Measurements from ENCODE around the gene URAD.

Gene URAD

GRCh38 chr13:27929868-27930267 is 58.6 kb downstream of the URAD start:
- no peak for DNase-seq (ENCODE audit: low read depth)
- no peak overlapping the region for H3K4me3 ChIP-seq (ENCODE audit: low read depth, low read length)
- TF ChIP-seq CTCF (IDR thresholded peaks at IDR 0.05; ENCODE audit: low read depth, low read length, missing control alignments) = no peak

DNA sequence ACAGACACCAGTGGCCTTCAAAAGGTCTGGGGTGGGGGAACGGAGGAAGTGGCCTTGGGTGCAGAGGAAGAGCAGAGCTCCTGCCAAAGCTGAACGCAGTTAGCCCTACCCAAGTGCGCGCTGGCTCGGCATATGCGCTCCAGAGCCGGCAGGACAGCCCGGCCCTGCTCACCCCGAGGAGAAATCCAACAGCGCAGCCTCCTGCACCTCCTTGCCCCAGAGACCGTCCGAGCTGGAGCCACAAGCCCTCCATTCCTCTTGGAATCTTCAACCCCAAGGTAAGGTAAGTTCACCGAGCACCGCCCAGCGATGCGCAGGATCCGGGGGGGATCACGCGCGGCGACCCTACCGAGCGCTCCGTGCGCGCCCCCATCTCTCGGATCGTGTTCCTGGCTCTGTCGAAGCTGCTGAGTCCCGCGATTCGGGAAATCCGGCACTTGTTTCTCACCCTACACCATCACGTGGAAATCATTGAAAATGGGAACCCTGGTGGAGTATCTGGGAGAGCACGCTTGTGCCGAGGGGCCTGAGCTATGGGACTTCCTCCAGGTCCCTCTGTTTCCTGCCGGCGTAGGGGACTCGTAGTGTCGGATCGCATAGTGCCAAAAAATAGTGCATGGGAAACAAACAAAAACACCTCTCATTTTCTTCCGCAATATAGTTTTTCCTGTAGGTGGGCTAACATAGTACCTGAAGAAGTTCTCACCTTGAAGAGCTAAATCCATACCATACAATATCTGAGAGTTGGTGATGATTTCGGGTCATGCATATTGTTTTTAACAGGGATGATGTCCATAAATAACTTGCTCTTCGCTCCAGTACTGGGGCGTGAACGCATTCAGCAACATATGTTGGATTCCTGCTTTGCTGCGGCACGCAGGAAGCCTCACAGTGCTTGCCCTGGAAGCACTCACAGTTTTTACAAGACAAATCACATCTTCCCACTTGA is 59.4 kb downstream of the URAD start:
- no peak for DNase-seq (ENCODE audit: low read depth)
- H3K4me3 ChIP-seq (ENCODE audit: low read depth, low read length) = no peak overlapping the region
- TF ChIP-seq CTCF (IDR thresholded peaks at IDR 0.05; ENCODE audit: low read depth, low read length, missing control alignments) = no peak

GRCh38 chr13:27928353-27928804 is 60.1 kb downstream of the URAD start:
- no peak for TF ChIP-seq CTCF (IDR thresholded peaks at IDR 0.05; ENCODE audit: low read depth, low read length, missing control alignments)
- DNase-seq (ENCODE audit: low read depth) = no peak
- H3K4me3 ChIP-seq (ENCODE audit: low read depth, low read length) = no peak overlapping the region
